NCI-H146 (cell line): ENCODE data around the gene PKDREJ.

ENCODE experiments used
- DNase-seq: peaks from one replicate; lab custom pipeline; 2025; lab: John Stamatoyannopoulos, UW

The PKDREJ gene

DNA sequence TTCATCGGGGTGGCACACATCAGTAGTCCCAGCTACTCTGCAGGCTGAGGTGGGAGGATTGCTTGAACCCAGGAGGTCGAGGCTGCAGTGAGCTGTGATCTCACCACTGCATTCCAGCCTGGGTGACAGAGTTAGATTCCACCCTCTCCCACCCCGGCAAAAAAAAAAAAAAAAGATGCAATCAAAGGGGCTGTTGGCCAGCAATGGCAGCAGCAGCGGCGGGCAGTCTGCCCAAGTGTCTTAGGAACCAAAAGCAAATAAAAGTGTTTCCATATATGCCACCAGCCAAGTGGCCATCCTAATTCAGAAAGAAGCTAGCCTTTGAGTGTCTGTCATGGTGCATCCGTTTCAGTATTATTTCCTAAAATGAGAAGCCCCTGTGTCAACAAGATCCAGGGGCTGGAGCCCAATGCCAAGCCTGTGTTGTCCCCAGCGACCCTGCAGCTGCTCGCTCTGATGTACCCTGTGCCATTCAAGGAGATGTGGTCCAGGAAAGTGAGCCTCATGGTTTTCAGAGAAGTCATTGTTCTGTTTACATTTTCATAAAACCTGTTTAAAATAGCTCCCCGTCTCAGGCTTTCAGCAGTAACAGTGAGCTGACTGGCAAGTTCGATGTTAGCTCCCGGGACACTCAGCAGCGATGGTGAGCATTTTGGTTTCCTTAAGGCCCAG lies 25.6 kb downstream of the PKDREJ start:
- DNase-seq, result no peak

DNA sequence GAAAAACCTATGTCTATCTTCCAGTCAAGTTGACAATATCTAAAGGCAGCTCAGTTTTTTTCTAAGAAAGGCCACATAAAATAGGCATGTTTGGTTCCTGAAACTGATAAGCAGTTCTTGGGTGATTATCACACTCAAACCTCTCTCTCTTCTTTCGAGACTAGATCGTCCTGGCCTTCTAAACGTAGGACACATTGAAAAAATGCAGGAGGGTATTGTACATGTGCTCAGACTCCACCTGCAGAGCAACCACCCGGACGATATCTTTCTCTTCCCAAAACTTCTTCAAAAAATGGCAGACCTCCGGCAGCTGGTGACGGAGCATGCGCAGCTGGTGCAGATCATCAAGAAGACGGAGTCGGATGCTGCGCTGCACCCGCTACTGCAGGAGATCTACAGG lies 28.2 kb downstream of the PKDREJ start:
- DNase-seq, result no peak

GRCh38 chr22:46233231-46233630 lies 29.9 kb downstream of the PKDREJ start:
- no peak for DNase-seq

GRCh38 chr22:46230262-46230901 lies 32.8 kb downstream of the PKDREJ start:
- DNase-seq, result no peak

DNA sequence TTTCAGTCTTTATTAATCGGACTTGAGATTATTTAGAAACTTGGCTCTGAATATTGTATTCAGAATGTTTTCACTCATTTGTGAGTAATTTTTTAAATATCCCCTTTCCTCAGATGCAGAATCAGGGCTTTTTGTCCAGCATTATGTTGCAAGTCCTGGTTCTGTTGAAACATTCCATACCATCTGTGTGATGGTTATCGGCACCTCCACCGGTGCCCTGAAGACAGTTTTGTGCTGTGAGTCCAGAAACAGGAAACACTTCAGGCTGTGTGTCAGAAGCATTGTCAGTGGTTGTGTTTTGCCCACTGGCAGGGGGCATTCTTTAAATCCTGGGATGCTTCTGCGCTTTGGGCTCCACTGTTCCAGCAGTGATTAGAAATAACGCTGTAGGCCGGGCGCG lies 33.4 kb downstream of the PKDREJ start:
- no peak for DNase-seq

GRCh38 chr22:46226577-46226976 lies 36.6 kb downstream of the PKDREJ start:
- no peak for DNase-seq

GRCh38 chr22:46225631-46226030 lies 37.5 kb downstream of the PKDREJ start:
- no peak for DNase-seq

- DNase-seq, result no peak
Observed at GRCh38 chr22:46224898-46225290, 38.2 kb downstream of the PKDREJ start.

DNA sequence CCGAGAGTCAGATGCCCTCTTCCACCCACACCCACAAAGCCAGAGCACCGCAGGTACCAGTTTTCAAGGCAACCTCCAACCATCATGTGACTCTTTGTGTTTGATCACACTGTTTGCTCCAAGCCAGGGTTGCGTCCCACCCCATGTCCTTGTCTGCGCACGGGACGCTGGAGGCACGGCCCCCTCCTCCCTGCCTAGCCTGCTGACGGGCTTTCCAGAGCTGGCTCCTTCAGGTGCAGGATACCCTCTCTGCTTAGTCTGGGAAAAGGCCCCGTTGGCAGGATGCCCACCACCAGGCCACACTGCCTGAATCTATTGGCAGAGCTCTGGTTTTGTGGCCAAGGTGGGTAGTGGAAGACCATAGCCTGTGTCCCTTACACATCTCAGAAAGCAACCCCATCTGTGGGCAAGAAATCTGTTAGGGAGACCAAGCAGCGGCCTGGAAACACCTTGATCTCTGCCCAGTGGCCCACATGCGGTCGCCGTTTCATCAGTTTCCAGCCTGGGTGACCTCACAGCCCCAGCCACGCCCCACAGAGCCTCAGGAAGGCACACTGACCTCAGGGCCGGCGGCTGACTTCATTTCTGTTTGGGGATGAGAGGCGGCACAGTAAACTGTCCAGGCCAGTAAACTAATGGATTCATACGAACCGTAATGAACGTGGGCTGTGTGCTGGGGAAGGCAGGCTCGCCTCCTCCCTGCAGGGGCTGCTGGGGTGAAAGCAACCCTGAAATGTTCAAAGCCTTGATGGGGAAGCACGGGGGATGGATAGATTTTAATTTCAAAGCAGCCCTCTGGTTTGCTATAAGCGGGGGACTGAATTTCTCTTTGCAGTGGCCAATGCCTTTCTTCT lies 38.9 kb downstream of the PKDREJ start:
- DNase-seq, result no peak

DNA sequence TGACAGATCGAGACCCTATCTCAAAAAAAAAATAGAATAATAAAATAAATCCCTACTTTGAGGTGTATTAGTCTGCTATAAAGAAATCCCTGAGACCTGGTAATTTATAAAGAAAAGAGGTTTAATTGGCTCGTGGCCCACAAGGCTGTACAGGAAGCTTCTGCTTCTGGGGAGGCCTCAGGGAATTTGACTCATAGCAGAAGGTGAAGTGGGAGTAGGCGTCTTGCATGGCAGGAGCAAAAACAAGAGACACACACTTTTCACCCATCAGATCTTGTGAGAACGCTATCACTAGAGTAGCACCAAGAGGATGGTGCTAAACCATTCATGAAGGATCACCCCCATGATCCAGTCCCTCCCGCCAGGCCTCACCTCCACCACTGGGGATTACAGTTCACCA lies 42.2 kb downstream of the PKDREJ start:
- no peak for DNase-seq

GRCh38 chr22:46219636-46220035 lies 43.5 kb downstream of the PKDREJ start:
- DNase-seq, result no peak

GRCh38 chr22:46214616-46215015 lies 48.5 kb downstream of the PKDREJ start:
- DNase-seq, result no peak

GRCh38 chr22:46214149-46214548 lies 49.0 kb downstream of the PKDREJ start:
- no peak for DNase-seq

- no peak for DNase-seq
Observed at GRCh38 chr22:46213052-46213451, 50.1 kb downstream of the PKDREJ start.

DNA sequence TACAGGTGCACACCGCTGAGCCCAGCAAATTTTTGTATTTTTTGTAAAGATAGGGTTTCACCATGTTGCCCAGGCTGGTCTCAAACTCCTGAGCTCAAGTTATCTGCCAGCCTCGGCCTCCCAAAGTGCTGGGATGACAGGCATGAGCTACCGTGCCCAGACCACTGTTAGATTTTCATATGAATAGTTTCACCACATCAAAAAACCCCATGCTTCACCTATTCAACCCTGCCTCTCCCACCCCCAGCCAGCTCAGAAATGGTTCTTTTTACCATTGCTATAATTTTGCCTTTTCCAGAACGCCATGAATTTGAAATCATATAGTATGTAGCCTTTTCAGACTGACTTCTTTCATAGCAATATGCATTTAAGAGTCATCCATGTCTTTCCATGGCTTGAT lies 50.9 kb downstream of the PKDREJ start:
- DNase-seq, result no peak

GRCh38 chr22:46209262-46209661 lies 53.9 kb downstream of the PKDREJ start:
- DNase-seq, result no peak
